Lower leg skin (tissue), 4 donors: Measurements from ENCODE around the gene DESI1. TPM values are rescaled to one million over a fixed set of nuclear protein-coding genes. Genes with fewer than 3 reads are reported as not detected.

ENCODE experiments used
- DNase-seq, 2 donors: peaks; one replicate each; pipeline ENCODE4 v3.0.0-alpha.2; 2019; ENCODE audit warnings: low spot score in 2 of 2
- H3K4me3 ChIP-seq: fragments of 200-600 bp; sonication (generic); 2 replicates; pipeline ENCODE4 v1.5.1; 2017; ENCODE audit warnings: mild to moderate bottlenecking, low read depth; ENCODE audit not compliant: poor library complexity, severe bottlenecking
- CTCF ChIP-seq, 3 donors: fragments of 450-650 bp; IDR thresholded peaks; one replicate each; pipeline ENCODE4 v1.5.1; 2016; ENCODE audit warnings: antibody characterized with exemption in 3 of 3, mild to moderate bottlenecking in 3 of 3, moderate library complexity in 2 of 3
- POLR2A ChIP-seq, 2 donors: fragments of 450-650 bp; IDR thresholded peaks; one replicate each; pipeline ENCODE4 v1.6.1; 2016 to 2017; ENCODE audit warnings: antibody characterized with exemption in 2 of 2, mild to moderate bottlenecking in 1 of 2, moderate library complexity in 1 of 2
- WGBS, 2 donors: methylation state at CpG; one replicate each; pipeline ENCODE4 v1.1.5; 2018; 5-methylcytosine and 5-hydroxymethylcytosine counted together
- intact Hi-C: fragments of 100-400 bp; cut with DNase I; formaldehyde crosslinking; loops from one replicate; pipeline ENCODE4 v1.15.0; 2023; ENCODE audit warnings: low total_unique reads
- total RNA-seq, 4 donors: library from RNA; depleted of rRNA; stranded (reverse); fragments of >200 nt; gene quantifications; one replicate each; pipeline ENCODE4 v1.1.0, GENCODE V29; 2016

Gene DESI1
- total RNA-seq, 4 donors from 2014 or later: 16.1 to 37.8 (median 23.0) TPM

- WGBS, 2 donors: 66 to 74% methylated on average over 11 of the region's 11 CpGs
- TF ChIP-seq CTCF (IDR thresholded peaks at IDR 0.05) (no peak), POLR2A (IDR thresholded peaks at IDR 0.05) (no peak)
- no peak overlapping the region for H3K4me3 ChIP-seq
- intact Hi-C loops: no loop called here
- DNase-seq: no peak
Observed at GRCh38 chr22:41551877-41552582, 68.8 kb downstream of the DESI1 start.

GRCh38 chr22:41550952-41551491, 69.8 kb downstream of the DESI1 start:
- 87 to 88% methylated on average over 12 of the region's 12 CpGs for WGBS, 2 donors
- H3K4me3 ChIP-seq: no peak overlapping the region
- DNase-seq: no peak
- intact Hi-C loops: no loop called here
- TF ChIP-seq POLR2A (IDR thresholded peaks at IDR 0.05) (no peak), CTCF (IDR thresholded peaks at IDR 0.05) (no peak)

DNA sequence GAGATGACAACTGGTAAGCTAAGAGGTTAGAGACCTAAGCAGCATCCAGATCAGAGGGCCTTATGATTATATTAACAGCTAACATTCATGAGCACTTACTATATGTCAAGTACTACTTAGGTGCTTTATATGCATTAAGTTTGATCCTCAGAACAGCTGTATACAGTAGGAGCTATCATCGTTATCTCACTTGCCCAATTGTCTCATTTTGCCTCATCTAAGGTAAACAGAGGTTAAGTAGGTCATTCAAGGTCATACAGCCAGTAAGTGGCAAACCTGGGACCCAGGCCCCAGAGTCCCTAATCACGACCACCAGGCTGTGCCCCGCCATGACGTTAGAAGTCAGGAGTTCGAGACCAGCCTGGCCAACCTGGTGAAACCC, 72.0 kb downstream of the DESI1 start:
- 95 to 97% methylated on average over 5 of the region's 5 CpGs for WGBS, 2 donors
- intact Hi-C loops: no loop called here
- TF ChIP-seq CTCF (IDR thresholded peaks at IDR 0.05) (no peak), POLR2A (IDR thresholded peaks at IDR 0.05) (no peak)

More for the DNA sequence above, 72.0 kb downstream of the DESI1 start:
- H3K4me3 ChIP-seq: no peak overlapping the region
- no peak for DNase-seq

Other genes with a start within 250 kb of the DESI1 start
- gene TEF, start 239.1 kb downstream of the DESI1 start, total RNA-seq: 10 to 100 TPM; 27.3 to 56.1 (median 42.8) TPM
- 10 to 100 TPM; 31.5 to 45.9 (median 37.9) TPM for gene TOB2, start 174.2 kb downstream of the DESI1 start, total RNA-seq
- 10 to 100 TPM; 44.1 to 51.9 (median 45.4) TPM for gene PHF5A, start 152.4 kb downstream of the DESI1 start, total RNA-seq
- 100 to 1,000 TPM in 1 of 4 donors, 10 to 100 TPM in 3; 64.0 to 103 (median 83.1) TPM for gene ACO2, start 151.9 kb downstream of the DESI1 start, total RNA-seq
- 10 to 100 TPM in 3 of 4 donors, 1 to 10 TPM in 1; 8.7 to 19.7 (median 16.4) TPM for gene POLR3H, start 76.6 kb downstream of the DESI1 start, total RNA-seq
- 1 to 10 TPM in 2 of 4 donors, under 1 TPM in 2; 0.63 to 3.0 (median 1.0) TPM for gene CSDC2, start 60.0 kb downstream of the DESI1 start, total RNA-seq
- 10 to 100 TPM; 44.0 to 60.4 (median 50.1) TPM for gene PMM1, start 31.2 kb downstream of the DESI1 start, total RNA-seq
- gene XRCC6, start 252 bp upstream of the DESI1 start, total RNA-seq: 100 to 1,000 TPM; 150 to 204 (median 161) TPM
- gene SNU13, start 67.8 kb upstream of the DESI1 start, total RNA-seq: 100 to 1,000 TPM; 103 to 127 (median 116) TPM
- gene MEI1, start 78.5 kb upstream of the DESI1 start, total RNA-seq: 1 to 10 TPM in 2 of 4 donors, not detected in 2; 1.2 to 2.1 TPM
- gene CCDC134, start 179.6 kb upstream of the DESI1 start, total RNA-seq: 10 to 100 TPM; 12.2 to 15.4 (median 13.1) TPM
- gene SREBF2, start 212.1 kb upstream of the DESI1 start, total RNA-seq: 100 to 1,000 TPM in 2 of 4 donors, 10 to 100 TPM in 2; 91.1 to 122 (median 96.2) TPM